Body of pancreas (tissue), 4 donors: Measurements from ENCODE around the gene SLC7A4.

ENCODE experiments used
- POLR2A ChIP-seq, 3 donors: fragments of 450-650 bp; IDR thresholded peaks; one replicate each; pipeline ENCODE4 v1.6.1; 2016; ENCODE audit warnings: antibody characterized with exemption in 3 of 3, mild to moderate bottlenecking in 2 of 3
- TF ChIP-seq, protein P1 (sequence below), 7 experiments: fragments of 450-650 bp in 4 of 7; fragments of 200-600 bp in 3 of 7; sonication (generic) in 3 of 7; IDR thresholded peaks; one replicate each; pipeline ENCODE4 v1.5.1; 2016 to 2019; ENCODE audit warnings: antibody characterized with exemption in 7 of 7

- TF ChIP-seq, protein P1, sequence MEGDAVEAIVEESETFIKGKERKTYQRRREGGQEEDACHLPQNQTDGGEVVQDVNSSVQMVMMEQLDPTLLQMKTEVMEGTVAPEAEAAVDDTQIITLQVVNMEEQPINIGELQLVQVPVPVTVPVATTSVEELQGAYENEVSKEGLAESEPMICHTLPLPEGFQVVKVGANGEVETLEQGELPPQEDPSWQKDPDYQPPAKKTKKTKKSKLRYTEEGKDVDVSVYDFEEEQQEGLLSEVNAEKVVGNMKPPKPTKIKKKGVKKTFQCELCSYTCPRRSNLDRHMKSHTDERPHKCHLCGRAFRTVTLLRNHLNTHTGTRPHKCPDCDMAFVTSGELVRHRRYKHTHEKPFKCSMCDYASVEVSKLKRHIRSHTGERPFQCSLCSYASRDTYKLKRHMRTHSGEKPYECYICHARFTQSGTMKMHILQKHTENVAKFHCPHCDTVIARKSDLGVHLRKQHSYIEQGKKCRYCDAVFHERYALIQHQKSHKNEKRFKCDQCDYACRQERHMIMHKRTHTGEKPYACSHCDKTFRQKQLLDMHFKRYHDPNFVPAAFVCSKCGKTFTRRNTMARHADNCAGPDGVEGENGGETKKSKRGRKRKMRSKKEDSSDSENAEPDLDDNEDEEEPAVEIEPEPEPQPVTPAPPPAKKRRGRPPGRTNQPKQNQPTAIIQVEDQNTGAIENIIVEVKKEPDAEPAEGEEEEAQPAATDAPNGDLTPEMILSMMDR (IDR thresholded peaks at IDR 0.05): no peak
- TF ChIP-seq POLR2A (IDR thresholded peaks at IDR 0.05): no peak
Observed at GRCh38 chr22:21070690-21071615, 38.6 kb upstream of the SLC7A4 start.
